T-helper 1 cell (primary cell): ENCODE results near the gene TMPRSS13.
"Not testable (repeated sequence)": the region's sequence is repeated elsewhere in the genome, so short reads cannot be mapped to it uniquely, and the experiment has no call there.

Experiments
- DNase-seq, 5 donors: peaks; one replicate each; pipeline ENCODE4 v3.0.0-alpha.2; 2012 to 2020

Gene TMPRSS13

GRCh38 chr11:117950301-117950700, 21.1 kb upstream of the TMPRSS13 start:
- peak; percentile 17 to 80 (median 60) for DNase-seq

- no peak for DNase-seq
Measured at GRCh38 chr11:117949062-117949461, 19.9 kb upstream of the TMPRSS13 start.

GRCh38 chr11:117948466-117948865, 19.3 kb upstream of the TMPRSS13 start:
- DNase-seq, result not testable (repeated sequence)

GRCh38 chr11:117947751-117948150, 18.5 kb upstream of the TMPRSS13 start:
- not testable (repeated sequence) for DNase-seq

- DNase-seq, result peak; percentile 57 to 79 (median 74)
Measured at GRCh38 chr11:117946842-117947526, 17.8 kb upstream of the TMPRSS13 start.

GRCh38 chr11:117946156-117946841, 17.1 kb upstream of the TMPRSS13 start:
- no peak for DNase-seq

- no peak for DNase-seq
Measured at GRCh38 chr11:117945047-117945810, 16.0 kb upstream of the TMPRSS13 start.

- DNase-seq, result no peak
Measured at GRCh38 chr11:117944554-117944953, 15.4 kb upstream of the TMPRSS13 start.

GRCh38 chr11:117941976-117942654, 12.9 kb upstream of the TMPRSS13 start:
- no peak for DNase-seq

GRCh38 chr11:117941163-117941707, 12.0 kb upstream of the TMPRSS13 start:
- no peak for DNase-seq

GRCh38 chr11:117940736-117941135, 11.5 kb upstream of the TMPRSS13 start:
- no peak for DNase-seq

GRCh38 chr11:117936973-117937372, 7.8 kb upstream of the TMPRSS13 start:
- no peak for DNase-seq

- no peak for DNase-seq
Measured at GRCh38 chr11:117934526-117935307, 5.5 kb upstream of the TMPRSS13 start.

- no peak for DNase-seq
Measured at GRCh38 chr11:117933930-117934329, 4.7 kb upstream of the TMPRSS13 start.

- DNase-seq, result no peak
Measured at GRCh38 chr11:117933475-117933874, 4.3 kb upstream of the TMPRSS13 start.

GRCh38 chr11:117932947-117933346, 3.7 kb upstream of the TMPRSS13 start:
- DNase-seq, result no peak

GRCh38 chr11:117932426-117932825, 3.2 kb upstream of the TMPRSS13 start:
- no peak for DNase-seq

GRCh38 chr11:117931971-117932370, 2.8 kb upstream of the TMPRSS13 start:
- peak in 1 of 5 donors; percentile 58 for DNase-seq

- no peak for DNase-seq
Measured at GRCh38 chr11:117931331-117931950, 2.2 kb upstream of the TMPRSS13 start.

GRCh38 chr11:117930668-117931330, 1.6 kb upstream of the TMPRSS13 start:
- peak in 1 of 5 donors; percentile 26 for DNase-seq
